ENCODE results near the gene XYLB. TPM values are rescaled to one million over a fixed set of nuclear protein-coding genes. Genes with fewer than 3 reads are reported as not detected.

The XYLB gene
- total and polyA plus RNA-seq, 2 of the 13 experiments (the other 11 are each of a cell fraction or from before 2014, with no cell fraction given) = 25.9 to 30.0 TPM

GRCh38 chr3:38454178-38454883 is 107.7 kb downstream of the XYLB start (continued):
- TF ChIP-seq ZNF414 (CRISPR knock-in tag; IDR thresholded peaks at IDR 0.05) (peak; percentile 5; the same call in 1 of the 2 replicates), NRL (CRISPR knock-in tag; IDR thresholded peaks at IDR 0.05; ENCODE audit: borderline replicate concordance) (peak; percentile 38; the same call in 1 of the 2 replicates), ZNF572 (CRISPR knock-in tag; IDR thresholded peaks at IDR 0.05) (peak; percentile 68; the same call in 1 of the 2 replicates), RFX1 (IDR thresholded peaks at IDR 0.05) (no peak), RBFOX2 (IDR thresholded peaks at IDR 0.05; ENCODE audit: low read depth, low read length) (peak; percentile 80), ZNF431 (CRISPR knock-in tag; IDR thresholded peaks at IDR 0.05; ENCODE audit: borderline replicate concordance, low read depth) (no peak), ELF4 (CRISPR knock-in tag; IDR thresholded peaks at IDR 0.05; ENCODE audit: borderline replicate concordance) (0 out of 2 replicates have a peak, but pooled peaks have one; percentile 17), PAXIP1 (CRISPR knock-in tag; conservative IDR thresholded peaks at IDR 0.05) (0 out of 2 replicates have a peak, but pooled peaks have one; percentile 3), ZBTB7B (CRISPR knock-in tag; IDR thresholded peaks at IDR 0.05) (no peak; the same call in 1 of the 2 replicates), CSRNP1 (CRISPR knock-in tag; IDR thresholded peaks at IDR 0.05) (0 out of 2 replicates have a peak, but pooled peaks have one; percentile 23), ZNF501 (CRISPR knock-in tag; IDR thresholded peaks at IDR 0.05) (peak; percentile 41; the same call in 1 of the 2 replicates), ZNF451 (CRISPR knock-in tag; IDR thresholded peaks at IDR 0.05) (0 out of 2 replicates have a peak, but pooled peaks have one; percentile 24), NFRKB (IDR thresholded peaks at IDR 0.05) (no peak), ZNF878 (CRISPR knock-in tag; IDR thresholded peaks at IDR 0.05) (no peak), TCF7L2 (IDR thresholded peaks at IDR 0.05; ENCODE audit: low read depth, low read length) (no peak), GLI4 (CRISPR knock-in tag; IDR thresholded peaks at IDR 0.05; ENCODE audit: borderline replicate concordance) (0 out of 2 replicates have a peak, but pooled peaks have one; percentile 14), ESRRA (CRISPR knock-in tag; IDR thresholded peaks at IDR 0.05; ENCODE audit: low read depth) (peak; percentile 20; the same call in 1 of the 2 replicates), ARID2 (CRISPR knock-in tag; IDR thresholded peaks at IDR 0.05; ENCODE audit: borderline replicate concordance) (0 out of 2 replicates have a peak, but pooled peaks have one; percentile 9), ZNF792 (CRISPR knock-in tag; IDR thresholded peaks at IDR 0.05) (no peak), CEBPB (IDR thresholded peaks at IDR 0.05; ENCODE audit: borderline replicate concordance, low read depth, low read length) (no peak), DZIP1 (CRISPR knock-in tag; IDR thresholded peaks at IDR 0.05) (no peak)

All from HepG2 (cell line).